GM10266 (cell line): Measurements from ENCODE around the gene ZDHHC14.
"Not testable (repeated sequence)": the region's sequence is repeated elsewhere in the genome, so short reads cannot be mapped to it uniquely, and the experiment has no call there.

Source experiments
- DNase-seq: peaks from one replicate; pipeline ENCODE4 v3.0.0; 2012; ENCODE audit errors: extremely low spot score
- CTCF ChIP-seq: IDR thresholded peaks from 2 replicates; pipeline ENCODE4 v1.5.1; 2012; ENCODE audit warnings: mild to moderate bottlenecking, low read depth; ENCODE audit not compliant: control insufficient read depth, insufficient read depth; ENCODE audit errors: missing control alignments

The ZDHHC14 gene

GRCh38 chr6:157556671-157557430 is 175.9 kb downstream of the ZDHHC14 start:
- TF ChIP-seq CTCF, result no peak
- DNase-seq, result no peak

GRCh38 chr6:157557559-157557958 is 176.6 kb downstream of the ZDHHC14 start:
- peak; percentile 61 for DNase-seq
- no peak for TF ChIP-seq CTCF

GRCh38 chr6:157558049-157558448 is 177.1 kb downstream of the ZDHHC14 start:
- DNase-seq, result no peak
- peak; percentile 1 for TF ChIP-seq CTCF

GRCh38 chr6:157558487-157559200 is 177.7 kb downstream of the ZDHHC14 start:
- DNase-seq, result no peak
- TF ChIP-seq CTCF, result no peak

GRCh38 chr6:157559201-157559756 is 178.3 kb downstream of the ZDHHC14 start:
- TF ChIP-seq CTCF, result no peak
- no peak for DNase-seq

GRCh38 chr6:157560063-157560462 is 179.1 kb downstream of the ZDHHC14 start:
- not testable (repeated sequence) for DNase-seq

- no peak for DNase-seq
- no peak for TF ChIP-seq CTCF
These were observed 179.9 kb downstream of the ZDHHC14 start for GRCh38 chr6:157560691-157561413.
